ENCODE results near the gene IL1R2. TPM values are rescaled to one million over a fixed set of nuclear protein-coding genes. Genes with fewer than 3 reads are reported as not detected.

The IL1R2 gene
- total RNA-seq, 3 donors from 2014 or later = 17.9 to 40.3 (median 39.8) TPM

- peak; percentile 44 for ATAC-seq
- H3K4me1 ChIP-seq (ENCODE audit: low read depth) = no peaks in the 10 kb centered on the region
These were observed 43.2 kb downstream of the IL1R2 start for GRCh38 chr2:102034683-102035548.

GRCh38 chr2:102037681-102038080 lies 45.9 kb downstream of the IL1R2 start:
- no peak for TF ChIP-seq CTCF (IDR thresholded peaks at IDR 0.05)
- ATAC-seq = no peak
- Histone ChIP-seq H3K36me3 (ENCODE audit: low read depth) (no peaks in the 10 kb centered on the region), H3K9me3 (no peaks in the 10 kb centered on the region), H3K4me3 (no peak overlapping the region), H3K4me1 (ENCODE audit: low read depth) (no peaks in the 10 kb centered on the region)
- intact Hi-C loops (cut with DNase I, micrococcal nuclease) = no loop called here
- no peak for DNase-seq

More at GRCh38 chr2:102034683-102035548, 43.2 kb downstream of the IL1R2 start:
- no peaks in the 10 kb centered on the region for H3K36me3 ChIP-seq (ENCODE audit: low read depth)
- intact Hi-C loops (cut with DNase I, micrococcal nuclease) = no loop called here
- no peak for TF ChIP-seq CTCF (IDR thresholded peaks at IDR 0.05)
- H3K9me3 ChIP-seq = no peaks in the 10 kb centered on the region
- no peak for DNase-seq
- H3K4me3 ChIP-seq = no peak overlapping the region

DNA sequence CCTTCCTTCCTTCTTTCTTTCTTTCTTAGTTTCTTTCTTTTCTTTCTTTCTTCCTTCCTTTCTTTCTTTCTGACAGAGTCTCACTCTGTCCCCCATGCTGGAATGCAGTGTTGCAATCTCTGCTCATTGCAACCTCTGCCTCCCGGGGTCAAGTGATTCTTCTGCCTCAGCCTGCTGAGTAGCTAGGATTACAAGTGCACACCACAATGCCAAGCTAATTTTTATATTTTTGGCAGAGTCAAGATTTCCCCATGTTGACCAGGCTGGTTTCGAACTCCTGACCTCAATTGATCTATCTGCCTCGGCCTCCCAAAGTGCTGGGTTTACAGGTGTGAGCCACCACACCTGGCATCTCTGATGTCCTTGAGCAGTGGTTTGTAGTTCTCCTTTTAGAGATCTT lies 48.5 kb downstream of the IL1R2 start:
- H3K4me3 ChIP-seq = no peak overlapping the region
- H3K4me1 ChIP-seq (ENCODE audit: low read depth) = no peaks in the 10 kb centered on the region
- no peaks in the 10 kb centered on the region for H3K36me3 ChIP-seq (ENCODE audit: low read depth)
- ATAC-seq (no peak), DNase-seq (no peak)
- TF ChIP-seq CTCF (IDR thresholded peaks at IDR 0.05) = no peak
- intact Hi-C loops (cut with DNase I, micrococcal nuclease) = no loop called here
- H3K9me3 ChIP-seq = no peaks in the 10 kb centered on the region

DNA sequence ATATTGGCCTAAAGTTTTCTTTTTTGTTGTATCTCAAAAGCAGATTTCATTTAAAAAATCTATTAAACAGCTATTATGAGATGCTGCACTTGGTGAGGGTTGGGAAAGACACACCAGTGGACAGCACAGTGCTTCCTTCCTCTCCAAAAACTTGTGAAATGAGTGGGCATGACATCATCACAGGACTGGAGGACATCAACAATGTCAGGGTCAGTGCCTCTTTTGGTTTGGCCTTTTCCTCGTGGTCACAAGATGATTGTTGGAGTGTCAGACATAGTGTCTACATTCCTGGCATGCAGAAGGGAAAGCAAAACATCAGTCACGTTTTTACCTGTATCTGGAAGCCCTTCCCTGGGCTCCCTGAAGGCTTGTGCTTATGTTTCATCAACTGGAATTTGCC lies 49.6 kb downstream of the IL1R2 start:
- Histone ChIP-seq H3K9me3 (no peaks in the 10 kb centered on the region), H3K4me3 (no peak overlapping the region), H3K36me3 (ENCODE audit: low read depth) (no peaks in the 10 kb centered on the region), H3K4me1 (ENCODE audit: low read depth) (no peaks in the 10 kb centered on the region)
- intact Hi-C loops (cut with DNase I, micrococcal nuclease) = no loop called here
- no peak for TF ChIP-seq CTCF (IDR thresholded peaks at IDR 0.05)
- DNase-seq (peak in 1 of 3 donors; percentile 34), ATAC-seq (peak; percentile 47)

- no peak for TF ChIP-seq CTCF (IDR thresholded peaks at IDR 0.05)
- H3K4me3 ChIP-seq = no peak overlapping the region
- DNase-seq = no peak
- no peaks in the 10 kb centered on the region for H3K36me3 ChIP-seq (ENCODE audit: low read depth)
- intact Hi-C loops (cut with DNase I, micrococcal nuclease) = no loop called here
- no peaks in the 10 kb centered on the region for H3K4me1 ChIP-seq (ENCODE audit: low read depth)
- ATAC-seq = no peak
- no peaks in the 10 kb centered on the region for H3K9me3 ChIP-seq
These were observed 50.7 kb downstream of the IL1R2 start for GRCh38 chr2:102042196-102043081.

All from mucosa of descending colon (tissue), 3 donors.